Measurements from ENCODE around the gene STK4.

DNA sequence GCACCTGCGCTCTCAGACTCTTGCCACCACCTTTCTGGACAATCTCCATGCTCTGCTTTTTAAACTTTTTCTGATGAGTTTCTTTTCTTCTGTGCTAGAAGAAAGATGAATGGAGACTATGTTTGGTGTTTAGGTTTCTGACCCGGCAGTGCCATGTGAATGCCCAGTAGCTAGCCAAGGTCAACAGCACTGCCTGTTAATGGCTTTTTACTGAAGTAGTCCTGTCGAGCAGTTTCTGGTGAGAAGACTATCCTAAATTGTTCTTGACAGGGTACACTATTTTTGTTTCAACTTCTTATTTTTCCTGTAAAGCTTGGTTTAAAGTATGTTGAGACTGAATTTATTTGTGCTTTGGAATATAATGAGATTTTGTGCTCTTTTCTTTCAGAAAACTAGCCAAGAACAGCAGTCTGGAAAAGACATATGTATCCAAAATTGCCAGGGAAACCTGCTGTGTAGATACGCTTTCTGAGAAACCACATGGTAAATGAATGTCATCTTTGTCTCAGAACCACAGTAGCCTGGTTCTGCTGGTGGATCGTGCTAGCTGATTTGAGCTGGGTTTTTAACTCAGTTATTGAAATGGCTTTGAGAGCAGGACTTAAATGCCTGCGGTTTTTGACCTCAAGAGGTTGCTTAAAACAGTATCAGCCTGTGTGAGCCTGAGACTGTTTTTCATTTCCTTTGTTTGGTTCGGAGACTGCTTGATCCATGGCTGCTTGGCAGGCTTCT lies 86.6 kb downstream of the STK4 start:
- TF ChIP-seq, protein P1, sequence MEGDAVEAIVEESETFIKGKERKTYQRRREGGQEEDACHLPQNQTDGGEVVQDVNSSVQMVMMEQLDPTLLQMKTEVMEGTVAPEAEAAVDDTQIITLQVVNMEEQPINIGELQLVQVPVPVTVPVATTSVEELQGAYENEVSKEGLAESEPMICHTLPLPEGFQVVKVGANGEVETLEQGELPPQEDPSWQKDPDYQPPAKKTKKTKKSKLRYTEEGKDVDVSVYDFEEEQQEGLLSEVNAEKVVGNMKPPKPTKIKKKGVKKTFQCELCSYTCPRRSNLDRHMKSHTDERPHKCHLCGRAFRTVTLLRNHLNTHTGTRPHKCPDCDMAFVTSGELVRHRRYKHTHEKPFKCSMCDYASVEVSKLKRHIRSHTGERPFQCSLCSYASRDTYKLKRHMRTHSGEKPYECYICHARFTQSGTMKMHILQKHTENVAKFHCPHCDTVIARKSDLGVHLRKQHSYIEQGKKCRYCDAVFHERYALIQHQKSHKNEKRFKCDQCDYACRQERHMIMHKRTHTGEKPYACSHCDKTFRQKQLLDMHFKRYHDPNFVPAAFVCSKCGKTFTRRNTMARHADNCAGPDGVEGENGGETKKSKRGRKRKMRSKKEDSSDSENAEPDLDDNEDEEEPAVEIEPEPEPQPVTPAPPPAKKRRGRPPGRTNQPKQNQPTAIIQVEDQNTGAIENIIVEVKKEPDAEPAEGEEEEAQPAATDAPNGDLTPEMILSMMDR (IDR thresholded peaks at IDR 0.05) = no peak
- TF ChIP-seq POLR2A (IDR thresholded peaks at IDR 0.05) = no peak
